Muscle of arm (tissue), 12 donors: ENCODE results near the gene NOSTRIN. TPM values are rescaled to one million over a fixed set of nuclear protein-coding genes. Genes with fewer than 3 reads are reported as not detected.
"Not testable (repeated sequence)": the region's sequence is repeated elsewhere in the genome, so short reads cannot be mapped to it uniquely, and the experiment has no call there.

Source experiments
- DNase-seq: peaks from one replicate; pipeline ENCODE4 v3.0.0-alpha.2; 2013
- polyA plus RNA-seq, 12 donors: library from polyadenylated mRNA; unstranded; fragments of 120-200 nt; gene quantifications; one replicate each; pipeline ENCODE4 v1.2.1, GENCODE V29; 2013; ENCODE audit not compliant: insufficient read length in 12 of 12

Gene NOSTRIN
- polyA plus RNA-seq, 12 donors, result 6.3 to 26.7 (median 11.3) TPM; not detected in 1

- no peak for DNase-seq
Observed at GRCh38 chr2:168787782-168788376, 14.6 kb upstream of the NOSTRIN start.

DNA sequence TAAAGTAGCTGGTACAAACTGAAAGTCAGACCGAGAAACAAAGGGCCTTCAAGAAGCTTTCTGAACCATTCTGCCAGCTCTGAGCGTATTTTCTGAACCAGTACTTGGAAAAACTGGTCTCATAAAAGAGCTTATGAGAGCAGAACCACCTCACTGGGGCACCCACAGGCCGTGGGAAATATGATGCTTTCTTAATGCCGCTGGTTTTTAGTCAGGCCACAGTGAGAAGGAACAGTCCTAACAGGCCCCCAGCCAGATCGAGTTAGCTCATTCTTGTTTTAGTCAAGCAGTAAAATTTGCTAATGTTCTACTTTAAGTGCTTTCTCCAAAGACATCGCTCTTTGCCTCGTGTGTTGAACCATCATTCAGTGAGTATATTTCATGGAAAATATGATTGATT, 12.7 kb upstream of the NOSTRIN start:
- no peak for DNase-seq

DNA sequence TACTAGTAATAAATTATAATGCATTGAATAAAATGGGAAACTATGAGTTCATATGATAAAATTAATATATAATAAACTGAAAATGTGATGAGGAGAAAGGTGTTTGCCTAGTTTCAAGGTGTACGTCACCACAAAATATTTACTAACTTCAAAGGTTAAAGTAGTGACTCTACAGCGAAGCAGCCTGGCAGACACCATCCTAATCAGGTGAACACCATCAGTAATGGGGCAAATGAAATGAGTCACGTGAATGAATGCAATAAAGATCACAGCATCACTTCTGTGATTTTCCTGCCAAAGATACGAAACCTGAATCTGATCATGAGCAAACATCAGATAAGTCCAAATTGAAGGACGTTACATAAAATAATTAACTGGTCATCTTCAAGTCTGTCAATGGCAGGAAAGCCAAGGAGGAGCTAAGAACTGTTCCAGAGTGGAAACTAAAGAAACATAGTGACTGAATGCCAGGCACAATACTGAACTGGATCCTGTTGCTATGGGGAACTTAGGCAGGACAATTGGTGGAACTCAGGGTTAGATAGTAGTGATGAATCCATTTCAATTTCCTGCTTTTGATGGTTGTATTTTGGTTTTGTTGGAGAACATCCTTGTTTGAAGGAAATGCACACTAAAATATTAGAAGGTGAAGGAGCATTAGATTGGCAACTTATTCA, 12.1 kb upstream of the NOSTRIN start:
- DNase-seq, result no peak

DNA sequence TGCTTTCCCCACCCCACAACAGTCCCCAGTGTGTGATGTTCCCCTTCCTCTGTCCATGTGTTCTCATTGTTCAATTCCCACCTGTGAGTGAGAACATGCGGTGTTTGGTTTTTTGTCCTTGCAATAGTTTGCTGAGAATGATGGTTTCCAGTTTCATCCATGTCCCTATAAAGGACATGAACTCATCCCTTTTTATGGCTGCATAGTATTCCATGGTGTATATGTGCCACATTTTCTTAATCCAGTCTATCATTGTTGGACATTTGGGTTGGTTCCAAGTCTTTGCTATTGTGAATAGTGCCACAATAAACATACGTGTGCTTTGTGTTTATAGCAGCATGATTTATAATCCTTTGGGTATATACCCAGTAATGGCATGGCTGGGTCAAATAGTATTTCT, 11.3 kb upstream of the NOSTRIN start:
- not testable (repeated sequence) for DNase-seq

GRCh38 chr2:168793596-168793995, 8.8 kb upstream of the NOSTRIN start:
- no peak for DNase-seq

DNA sequence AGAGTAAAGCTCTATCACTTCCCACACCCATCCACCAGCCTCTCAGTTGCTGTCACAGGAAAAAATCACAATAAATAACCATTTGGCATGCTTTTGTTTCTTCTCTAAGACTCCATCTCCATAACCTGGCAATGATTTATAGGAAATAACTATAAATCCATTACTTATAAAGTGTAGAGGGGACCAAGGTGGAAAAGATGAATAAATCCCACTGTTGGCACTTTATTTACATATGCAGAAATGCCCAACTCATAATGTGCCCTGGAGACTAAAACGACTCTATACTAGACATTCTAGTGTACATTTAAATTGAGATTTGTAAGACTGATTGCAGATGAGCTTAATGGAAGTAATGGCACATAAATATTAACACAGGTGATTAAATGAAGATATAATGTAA, 7.5 kb upstream of the NOSTRIN start:
- DNase-seq, result no peak

GRCh38 chr2:168796090-168796577, 6.3 kb upstream of the NOSTRIN start:
- no peak for DNase-seq

GRCh38 chr2:168796583-168797285, 5.7 kb upstream of the NOSTRIN start:
- DNase-seq, result no peak

- no peak for DNase-seq
Observed at GRCh38 chr2:168797286-168797655, 5.2 kb upstream of the NOSTRIN start.

- DNase-seq, result no peak
Observed at GRCh38 chr2:168798076-168798887, 4.2 kb upstream of the NOSTRIN start.

GRCh38 chr2:168798888-168799410, 3.5 kb upstream of the NOSTRIN start:
- no peak for DNase-seq

DNA sequence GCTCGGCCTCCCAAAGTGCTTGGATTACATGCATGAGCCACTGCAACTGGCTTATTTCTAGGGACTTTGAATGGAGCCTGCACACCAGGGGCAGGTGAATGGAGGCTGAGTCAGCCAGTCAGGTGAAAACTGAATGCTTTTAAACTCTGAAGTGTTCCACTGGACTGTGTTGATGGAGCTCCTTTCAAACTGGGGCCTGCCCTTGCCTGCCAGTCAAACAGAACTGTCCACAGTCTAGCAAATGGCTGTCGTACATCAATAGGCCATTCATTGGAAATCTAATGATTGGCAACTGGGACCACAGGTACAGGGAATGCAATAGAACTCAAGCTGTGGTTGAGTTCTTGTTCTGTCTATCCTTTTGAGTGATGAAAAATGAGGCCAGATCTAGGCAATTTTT, 966 bp upstream of the NOSTRIN start:
- no peak for DNase-seq

DNA sequence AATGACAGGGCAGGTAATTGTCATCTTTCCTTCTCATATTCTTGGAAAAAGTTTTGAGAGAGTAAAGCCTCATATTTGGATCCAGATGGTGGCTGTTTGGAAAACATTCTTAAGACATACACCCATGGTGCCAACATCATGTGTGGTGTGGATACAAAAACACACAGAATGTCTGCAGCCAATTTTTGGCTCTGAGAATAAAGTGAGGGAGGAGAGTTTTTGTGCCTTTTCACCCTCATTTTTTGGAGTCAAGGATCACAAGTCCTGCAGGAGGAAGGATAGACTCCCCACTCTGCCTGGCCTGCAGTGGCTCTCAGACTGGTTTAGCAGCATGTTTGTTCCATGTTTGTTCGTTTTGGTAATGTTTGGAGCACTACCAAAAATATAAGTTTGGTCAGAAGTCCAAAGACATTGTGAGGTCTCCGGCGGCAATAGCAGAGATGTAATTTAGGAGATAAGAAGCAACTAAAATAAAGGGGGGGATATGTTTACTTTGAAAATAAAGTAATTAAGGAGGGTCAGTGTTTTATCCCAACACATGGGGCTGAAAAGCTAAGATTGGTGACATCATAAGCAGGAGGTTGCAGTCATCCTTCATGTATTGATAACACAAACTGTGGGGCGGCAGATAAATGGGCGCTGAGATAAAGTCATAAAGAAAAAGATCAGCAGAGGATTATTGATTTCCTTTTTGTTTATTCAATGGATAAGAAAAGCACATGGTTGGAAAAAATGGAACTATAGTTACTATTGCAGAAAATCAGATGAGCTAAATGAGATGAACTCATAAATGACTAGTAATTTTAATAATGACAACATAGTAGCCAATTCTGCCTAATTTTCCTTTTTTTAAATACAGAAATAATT, 655 bp downstream of the NOSTRIN start:
- DNase-seq, result no peak

GRCh38 chr2:168804214-168804613, 1.8 kb downstream of the NOSTRIN start:
- DNase-seq, result no peak

DNA sequence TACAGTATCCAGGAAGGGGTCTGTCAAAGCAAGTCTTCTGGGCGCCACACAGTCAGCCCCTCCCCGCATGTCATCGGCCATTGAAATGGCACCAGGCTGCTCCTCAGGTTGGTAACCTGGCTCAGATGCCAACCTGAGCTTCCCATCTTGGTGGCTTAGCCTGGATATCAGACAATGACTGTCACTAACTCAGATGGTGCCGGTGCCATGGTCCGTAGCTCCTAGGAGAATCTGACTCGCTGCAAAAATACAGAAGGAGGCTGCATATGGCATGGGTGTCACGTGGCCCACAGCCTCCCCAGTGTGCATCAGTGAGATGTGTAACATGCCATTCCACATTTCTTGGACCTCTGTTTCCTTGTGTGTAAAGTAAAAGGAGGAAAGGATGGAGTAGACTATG, 3.2 kb downstream of the NOSTRIN start:
- DNase-seq, result no peak

- DNase-seq, result no peak
Observed at GRCh38 chr2:168809537-168809936, 7.1 kb downstream of the NOSTRIN start.

DNA sequence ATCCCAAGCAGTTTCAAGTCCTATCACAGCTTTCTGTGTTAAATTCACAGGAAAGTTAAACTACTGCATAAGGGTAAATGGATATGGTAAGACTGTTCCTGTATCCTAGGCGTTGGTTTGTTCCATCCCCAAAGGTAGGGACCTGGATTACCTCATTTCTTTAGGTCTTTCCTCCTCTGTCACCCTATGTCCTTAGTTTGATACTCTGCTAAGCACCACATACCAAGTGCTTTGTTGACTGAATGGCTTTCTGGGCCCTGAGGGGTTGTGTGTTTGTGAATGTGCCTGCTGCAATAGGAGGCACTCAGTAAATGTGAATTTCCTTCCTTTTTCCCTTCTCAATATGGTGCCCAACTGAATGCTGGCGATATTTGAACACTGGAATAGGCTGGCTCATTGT, 7.8 kb downstream of the NOSTRIN start:
- no peak for DNase-seq

- no peak for DNase-seq
Observed at GRCh38 chr2:168811696-168812095, 9.3 kb downstream of the NOSTRIN start.

GRCh38 chr2:168814046-168814445, 11.6 kb downstream of the NOSTRIN start:
- no peak for DNase-seq

DNA sequence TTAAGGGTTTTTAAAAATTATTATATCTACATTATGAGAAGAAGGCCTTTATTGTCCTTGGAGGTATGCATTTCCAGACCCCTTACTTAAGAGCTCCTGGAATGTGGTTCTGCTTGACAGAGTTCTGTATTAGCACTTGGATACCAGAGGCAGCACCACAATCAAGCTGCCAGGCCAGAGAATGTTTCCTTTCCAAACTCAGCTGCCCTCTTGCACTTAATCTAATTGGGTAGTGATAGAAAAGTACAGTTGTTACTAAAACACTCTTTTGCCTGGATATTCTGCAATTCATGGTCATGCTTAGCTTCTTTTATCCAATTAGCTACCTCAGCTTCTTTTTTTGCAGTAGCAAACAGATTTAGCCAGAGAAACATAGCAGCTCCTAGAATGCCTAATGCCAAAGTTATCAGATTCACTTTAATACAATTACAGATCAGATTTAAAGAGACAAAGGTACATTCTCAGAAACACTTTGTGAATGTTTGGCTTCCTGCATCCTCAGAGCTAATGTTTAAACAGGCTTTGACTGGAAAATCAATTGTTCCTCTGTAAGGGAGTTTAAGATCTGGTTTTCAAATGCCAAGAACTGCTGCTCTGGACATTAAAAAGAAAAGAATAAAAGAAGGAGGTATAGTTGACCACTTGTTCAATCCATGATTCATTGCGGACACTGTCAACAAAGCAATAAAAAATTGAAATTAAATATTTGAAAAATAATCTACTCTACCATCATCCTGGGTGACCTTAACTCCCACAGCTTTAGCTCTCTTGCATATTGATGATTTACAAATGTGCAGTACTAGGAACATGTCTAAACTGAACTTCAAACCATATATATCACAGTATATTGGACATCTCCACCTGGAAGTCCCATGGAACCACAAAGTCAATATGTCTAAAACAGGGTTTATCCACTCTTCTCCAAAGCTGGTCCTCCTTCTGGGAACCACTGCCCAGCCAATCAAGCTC, 12.8 kb downstream of the NOSTRIN start:
- no peak for DNase-seq
